Measurements from ENCODE around the gene TAF8. TPM values are rescaled to one million over a fixed set of nuclear protein-coding genes. Genes with fewer than 3 reads are reported as not detected.

The TAF8 gene
- total RNA-seq, 4 donors from 2014 or later: 6.0 to 33.2 (median 10.8) TPM

- 60 to 68% methylated on average over 3 to 4 of the region's 4 CpGs for WGBS, 2 donors
Observed at GRCh38 chr6:42017021-42017643, 33.2 kb upstream of the TAF8 start.

GRCh38 chr6:42020967-42021366 lies 29.4 kb upstream of the TAF8 start:
- 82 to 84% methylated on average over 8 of the region's 8 CpGs for WGBS, 2 donors
- Histone ChIP-seq H3K27ac (no peak overlapping the region), H3K4me1 (peaks cover 0 to 43% (median 19%) of the 10 kb centered on the region in 3 donors), H3K36me3 (peaks cover 0 to 15% (median 0%) of the 10 kb centered on the region in 3 donors), H3K9me3 (no peaks in the 10 kb centered on the region), H3K4me3 (no peak overlapping the region), H3K27me3 (no peaks in the 10 kb centered on the region)
- intact Hi-C loops (cut with DNase I): no loop called here
- TF ChIP-seq CTCF (IDR thresholded peaks at IDR 0.05) (no peak), POLR2A (IDR thresholded peaks at IDR 0.05) (no peak)
- no peak for DNase-seq

More at GRCh38 chr6:42017021-42017643, 33.2 kb upstream of the TAF8 start:
- TF ChIP-seq POLR2A (IDR thresholded peaks at IDR 0.05) (no peak), CTCF (IDR thresholded peaks at IDR 0.05) (no peak)
- Histone ChIP-seq H3K27ac (peak overlapping the region in 1 of 4 donors; percentile 14), H3K4me1 (peaks cover 0 to 23% (median 12%) of the 10 kb centered on the region in 3 donors), H3K36me3 (peaks cover 0 to 14% (median 0%) of the 10 kb centered on the region in 3 donors), H3K27me3 (no peaks in the 10 kb centered on the region), H3K9me3 (no peaks in the 10 kb centered on the region), H3K4me3 (no peak overlapping the region)
- intact Hi-C loops (cut with DNase I): no loop called here
- no peak for DNase-seq

- Histone ChIP-seq H3K4me3 (no peak overlapping the region), H3K36me3 (peaks cover 0 to 23% (median 7%) of the 10 kb centered on the region in 3 donors), H3K9me3 (no peaks in the 10 kb centered on the region), H3K27me3 (no peaks in the 10 kb centered on the region), H3K27ac (peak overlapping the region in 1 of 4 donors; percentile 17), H3K4me1 (peaks cover 0 to 40% (median 16%) of the 10 kb centered on the region in 3 donors)
- TF ChIP-seq CTCF (IDR thresholded peaks at IDR 0.05): peak in 1 of 6 experiments; percentile 4
- no peak for TF ChIP-seq POLR2A (IDR thresholded peaks at IDR 0.05)
- intact Hi-C loops (cut with DNase I): no loop called here
- 41 to 45% methylated on average over 9 to 11 of the region's 12 CpGs for WGBS, 2 donors
- no peak for DNase-seq
Observed at GRCh38 chr6:42021847-42022754, 28.2 kb upstream of the TAF8 start.

GRCh38 chr6:42022755-42023384 lies 27.5 kb upstream of the TAF8 start:
- TF ChIP-seq CTCF (IDR thresholded peaks at IDR 0.05) (no peak), POLR2A (IDR thresholded peaks at IDR 0.05) (no peak)

More at GRCh38 chr6:42022755-42023384, 27.5 kb upstream of the TAF8 start:
- H3K27me3 ChIP-seq: no peaks in the 10 kb centered on the region
- H3K36me3 ChIP-seq: peaks cover 0 to 25% (median 7%) of the 10 kb centered on the region in 3 donors
- no peak overlapping the region for H3K4me3 ChIP-seq
- intact Hi-C loops (cut with DNase I): no loop called here
- H3K9me3 ChIP-seq: no peaks in the 10 kb centered on the region
- 76 to 83% methylated on average over 11 to 13 of the region's 14 CpGs for WGBS, 2 donors
- H3K27ac ChIP-seq: peak overlapping the region in 1 of 4 donors; percentile 17
- DNase-seq: no peak
- peaks cover 0 to 36% (median 16%) of the 10 kb centered on the region in 3 donors for H3K4me1 ChIP-seq

Measured in esophagus squamous epithelium (tissue), 5 donors.